MM.1S (cell line): ENCODE data around the gene PTPRD.

ENCODE experiments used
- DNase-seq: peaks from one replicate; pipeline ENCODE4 v3.0.0-alpha.2; 2015
- H2AFZ ChIP-seq: fragments of 300-600 bp; sonication (generic); 2 replicates; pipeline ENCODE4 v1.6.0; 2016; ENCODE audit warnings: antibody characterized with exemption, low read length
- H3F3A ChIP-seq: fragments of 300-600 bp; sonication (generic); 2 replicates; pipeline ENCODE4 v1.6.1; 2016; ENCODE audit warnings: mild to moderate bottlenecking, antibody characterized with exemption, low read length, moderate library complexity, mixed read lengths; ENCODE audit not compliant: insufficient read depth
- H3K27ac ChIP-seq: fragments of 300-600 bp; sonication (generic); 2 replicates; pipeline ENCODE4 v1.5.1; 2016; ENCODE audit warnings: mild to moderate bottlenecking, low read length
- H3K27me3 ChIP-seq: fragments of 300-600 bp; sonication (generic); replicated peaks from 2 replicates; pipeline ENCODE4 v1.6.0; 2016; ENCODE audit warnings: low read length; ENCODE audit not compliant: insufficient read depth
- H3K36me3 ChIP-seq: fragments of 300-600 bp; sonication (generic); replicated peaks from 2 replicates; pipeline ENCODE4 v1.6.1; 2016; ENCODE audit warnings: mild to moderate bottlenecking, low read length, mixed read lengths; ENCODE audit not compliant: insufficient read depth
- H3K4me1 ChIP-seq: fragments of 300-600 bp; sonication (generic); 2 replicates; pipeline ENCODE4 v1.6.1; 2016; ENCODE audit warnings: low read length, mixed read lengths
- H3K4me2 ChIP-seq: fragments of 300-600 bp; sonication (generic); 2 replicates; pipeline ENCODE4 v1.6.0; 2016; ENCODE audit warnings: low read depth, low read length
- H3K4me3 ChIP-seq: fragments of 300-600 bp; sonication (generic); 2 replicates; pipeline ENCODE4 v1.5.1; 2016; ENCODE audit warnings: low read length, mixed read lengths
- H3K79me2 ChIP-seq: fragments of 300-600 bp; sonication (generic); 2 replicates; pipeline ENCODE4 v1.6.1; 2016; ENCODE audit warnings: mixed run types, low read length, mixed read lengths
- H3K9ac ChIP-seq: fragments of 300-600 bp; sonication (generic); 2 replicates; pipeline ENCODE4 v1.6.1; 2016; ENCODE audit warnings: low read length, mixed read lengths
- H3K9me2 ChIP-seq: fragments of 300-600 bp; sonication (generic); replicated peaks from 2 replicates; pipeline ENCODE4 v1.6.1; 2016; ENCODE audit warnings: mild to moderate bottlenecking, low read length, mixed read lengths; ENCODE audit not compliant: insufficient read depth
- H3K9me3 ChIP-seq: fragments of 300-600 bp; sonication (generic); replicated peaks from 2 replicates; pipeline ENCODE4 v1.6.1; 2016; ENCODE audit warnings: mild to moderate bottlenecking, low read length, mixed read lengths; ENCODE audit not compliant: insufficient read depth
- H4K20me1 ChIP-seq: fragments of 300-600 bp; sonication (generic); 2 replicates; pipeline ENCODE4 v1.6.1; 2016; ENCODE audit warnings: mild to moderate bottlenecking, low read length, moderate library complexity, mixed read lengths; ENCODE audit not compliant: insufficient read depth
- CTCF ChIP-seq: fragments of 300-600 bp; sonication (generic); IDR thresholded peaks from 2 replicates; pipeline ENCODE4 v1.5.1; 2016; ENCODE audit warnings: antibody characterized with exemption, low read length, mixed read lengths
- EZH2 ChIP-seq: fragments of 300-600 bp; sonication (generic); optimal IDR thresholded peaks from 2 replicates; pipeline ENCODE3; 2017; ENCODE audit warnings: low read depth, mild to moderate bottlenecking, antibody characterized with exemption, low read length, mixed read lengths
- EZH2phosphoT487 ChIP-seq: fragments of 300-600 bp; sonication (generic); IDR thresholded peaks from 2 replicates; pipeline ENCODE4 v1.6.1; 2018; ENCODE audit warnings: antibody characterized with exemption, low read length

PTPRD gene

GRCh38 chr9:8816361-8816760, 1796.4 kb downstream of the PTPRD start:
- no peak overlapping the region for H3K27ac ChIP-seq

GRCh38 chr9:8815931-8816330, 1796.9 kb downstream of the PTPRD start:
- no peaks in the 10 kb centered on the region for H3K36me3 ChIP-seq
- no peaks in the 10 kb centered on the region for H3K27me3 ChIP-seq
- no peak overlapping the region for H3K9ac ChIP-seq
- H2AFZ ChIP-seq, result no peak overlapping the region
- H3K79me2 ChIP-seq, result no peaks in the 10 kb centered on the region
- no peaks in the 10 kb centered on the region for H3K9me3 ChIP-seq
- TF ChIP-seq EZH2phosphoT487, result no peak
- TF ChIP-seq CTCF, result no peak
- TF ChIP-seq EZH2, result no peak
- no peak overlapping the region for H3K4me3 ChIP-seq
- no peak overlapping the region for H3K4me2 ChIP-seq
- no peaks in the 10 kb centered on the region for H3F3A ChIP-seq
- no peaks in the 10 kb centered on the region for H4K20me1 ChIP-seq
- no peak overlapping the region for H3K27ac ChIP-seq
- no peak for DNase-seq
- H3K4me1 ChIP-seq, result peaks cover under 1% of the 10 kb centered on the region; the same call in 1 of the 2 replicates
- no peaks in the 10 kb centered on the region for H3K9me2 ChIP-seq

More at GRCh38 chr9:8816361-8816760, 1796.4 kb downstream of the PTPRD start:
- Histone ChIP-seq H3K4me3 (no peak overlapping the region), H4K20me1 (no peaks in the 10 kb centered on the region), H3F3A (no peaks in the 10 kb centered on the region), H3K9ac (no peak overlapping the region), H3K9me2 (no peaks in the 10 kb centered on the region), H2AFZ (no peak overlapping the region), H3K79me2 (no peaks in the 10 kb centered on the region), H3K36me3 (no peaks in the 10 kb centered on the region), H3K27me3 (no peaks in the 10 kb centered on the region), H3K9me3 (no peaks in the 10 kb centered on the region), H3K4me2 (no peak overlapping the region), H3K4me1 (peaks cover 5% of the 10 kb centered on the region)
- TF ChIP-seq CTCF (no peak), EZH2 (no peak), EZH2phosphoT487 (no peak)
- DNase-seq, result no peak

- H3K9me2 ChIP-seq, result no peaks in the 10 kb centered on the region
- H3K27ac ChIP-seq, result no peak overlapping the region
- no peaks in the 10 kb centered on the region for H3K9me3 ChIP-seq
- H3K36me3 ChIP-seq, result no peaks in the 10 kb centered on the region
- H3K9ac ChIP-seq, result no peak overlapping the region
- H3K4me2 ChIP-seq, result no peak overlapping the region
- H2AFZ ChIP-seq, result no peak overlapping the region
- DNase-seq, result no peak
- H3K79me2 ChIP-seq, result no peaks in the 10 kb centered on the region
- no peaks in the 10 kb centered on the region for H4K20me1 ChIP-seq
- H3K4me1 ChIP-seq, result no peaks in the 10 kb centered on the region
- H3K27me3 ChIP-seq, result no peaks in the 10 kb centered on the region
- no peak overlapping the region for H3K4me3 ChIP-seq
- H3F3A ChIP-seq, result no peaks in the 10 kb centered on the region
- no peak for TF ChIP-seq EZH2
- TF ChIP-seq EZH2phosphoT487, result no peak
- no peak for TF ChIP-seq CTCF
Observed at GRCh38 chr9:8815219-8815618, 1797.6 kb downstream of the PTPRD start.
